MM.1S (cell line): Measurements from ENCODE around the gene IL37.

ENCODE experiments used
- EZH2phosphoT487 ChIP-seq: fragments of 300-600 bp; sonication (generic); IDR thresholded peaks from 2 replicates; pipeline ENCODE4 v1.6.1; 2018; ENCODE audit warnings: antibody characterized with exemption, low read length
- TF ChIP-seq, protein P1 (sequence below): fragments of 300-600 bp; sonication (generic); IDR thresholded peaks from 2 replicates; pipeline ENCODE4 v1.5.1; 2016; ENCODE audit warnings: antibody characterized with exemption, low read length, mixed read lengths

GRCh38 chr2:112883669-112884068 lies 27.3 kb upstream of the IL37 start:
- TF ChIP-seq, protein P1, sequence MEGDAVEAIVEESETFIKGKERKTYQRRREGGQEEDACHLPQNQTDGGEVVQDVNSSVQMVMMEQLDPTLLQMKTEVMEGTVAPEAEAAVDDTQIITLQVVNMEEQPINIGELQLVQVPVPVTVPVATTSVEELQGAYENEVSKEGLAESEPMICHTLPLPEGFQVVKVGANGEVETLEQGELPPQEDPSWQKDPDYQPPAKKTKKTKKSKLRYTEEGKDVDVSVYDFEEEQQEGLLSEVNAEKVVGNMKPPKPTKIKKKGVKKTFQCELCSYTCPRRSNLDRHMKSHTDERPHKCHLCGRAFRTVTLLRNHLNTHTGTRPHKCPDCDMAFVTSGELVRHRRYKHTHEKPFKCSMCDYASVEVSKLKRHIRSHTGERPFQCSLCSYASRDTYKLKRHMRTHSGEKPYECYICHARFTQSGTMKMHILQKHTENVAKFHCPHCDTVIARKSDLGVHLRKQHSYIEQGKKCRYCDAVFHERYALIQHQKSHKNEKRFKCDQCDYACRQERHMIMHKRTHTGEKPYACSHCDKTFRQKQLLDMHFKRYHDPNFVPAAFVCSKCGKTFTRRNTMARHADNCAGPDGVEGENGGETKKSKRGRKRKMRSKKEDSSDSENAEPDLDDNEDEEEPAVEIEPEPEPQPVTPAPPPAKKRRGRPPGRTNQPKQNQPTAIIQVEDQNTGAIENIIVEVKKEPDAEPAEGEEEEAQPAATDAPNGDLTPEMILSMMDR = no peak
- TF ChIP-seq EZH2phosphoT487 = no peak
